Kidney (tissue), 14 donors: ENCODE measurements around the gene RALGDS. TPM values are rescaled to one million over a fixed set of nuclear protein-coding genes. Genes with fewer than 3 reads are reported as not detected.
A peak's percentile ranks its signal among the peaks of the same experiment; 100 is the strongest.
"Not testable (repeated sequence)": the region's sequence is repeated elsewhere in the genome, so short reads cannot be mapped to it uniquely, and the experiment has no call there.

Source experiments
- DNase-seq, 5 donors: peaks; one replicate each; pipeline ENCODE4 v3.0.0-alpha.2; 2013 to 2020
- FAIRE-seq: peaks from 2 replicates; lab custom pipeline; 2012; peaks lifted over from hg19 to GRCh38; lab: Jason Lieb, UNC
- H3K27ac ChIP-seq, 2 donors: one replicate each; pipeline ENCODE4 v1.7.0; 2013; ENCODE audit warnings: low read depth in 2 of 2, low read length in 2 of 2, inconsistent platforms in 1 of 2
- H3K27me3 ChIP-seq: one replicate; pipeline ENCODE4 v1.7.1; 2013; ENCODE audit warnings: low read length, inconsistent platforms; ENCODE audit not compliant: control insufficient read depth, insufficient read depth
- H3K36me3 ChIP-seq, 3 donors: one replicate each; pipeline versions ENCODE4 v1.7.0 to v1.7.1; 2013; ENCODE audit warnings: low read length in 3 of 3, control low read depth in 1 of 3, inconsistent platforms in 1 of 3; ENCODE audit not compliant: insufficient read depth in 3 of 3, control insufficient read depth in 2 of 3
- H3K4me1 ChIP-seq, 3 donors: one replicate each; pipeline versions ENCODE4 v1.7.0 to v1.7.1; 2013; ENCODE audit warnings: low read length in 3 of 3, inconsistent platforms in 1 of 3, low read depth in 1 of 3; ENCODE audit not compliant: control insufficient read depth in 2 of 3, insufficient read depth in 2 of 3
- H3K4me3 ChIP-seq, 3 donors: one replicate each; pipeline versions ENCODE4 v1.7.0 to v1.8.1; 2013; ENCODE audit warnings: low read length in 3 of 3, control low read depth in 1 of 3, inconsistent platforms in 1 of 3
- H3K9ac ChIP-seq, 3 donors: one replicate each; pipeline versions ENCODE4 v1.7.0 to v1.7.1; 2013; ENCODE audit warnings: low read length in 3 of 3, control low read depth in 1 of 3, inconsistent platforms in 1 of 3
- H3K9me3 ChIP-seq, 3 donors: one replicate each; pipeline versions ENCODE4 v1.7.0 to v1.7.1; 2013; ENCODE audit warnings: low read length in 3 of 3, control low read depth in 1 of 3, inconsistent platforms in 1 of 3; ENCODE audit not compliant: control insufficient read depth in 2 of 3, insufficient read depth in 1 of 3
- CTCF ChIP-seq: IDR thresholded peaks from 3 replicates; pipeline ENCODE4 v1.5.1; 2012; ENCODE audit warnings: mild to moderate bottlenecking, moderate library complexity, borderline replicate concordance; ENCODE audit not compliant: insufficient read depth; ENCODE audit errors: extremely low read depth
- intact Hi-C: fragments of 100-400 bp; cut with DNase I; formaldehyde crosslinking; loops from one replicate; pipeline ENCODE4 v1.11.1; 2022
- polyA plus RNA-seq: library from polyadenylated mRNA; stranded (reverse); fragments of 350-450 nt; fragmentation: Illumina TruSeq; extraction: RNeasy Lipid Tissue Mini Kit (QIAGEN cat#74804); gene quantifications from one replicate; pipeline ENCODE4 v1.2.3, GENCODE V29; 2014; ENCODE audit warnings: low read depth, low replicate concordance; ENCODE audit not compliant: insufficient read depth
- total RNA-seq: library from RNA; stranded (reverse); fragmentation: NEBNext Ultra II Directional; extraction: Animal tissue kit (Norgen Biotek cat#: 25700); gene quantifications from one replicate; pipeline ENCODE4 v1.2.1, GENCODE V29; 2021
- donor health status: control.
- donor health status: control.
- donor health status: control.
- donor health status: control.
- donor health status: control.
- donor health status: DM: yes; HTN: yes; CAD: no.
- donor health status: Normal renal cell carcinoma (clear cell type).

RALGDS gene
- total and polyA plus RNA-seq, 2 donors from 2014 or later: 13.0 to 43.3 TPM

- TF ChIP-seq CTCF: no peak
- Histone ChIP-seq H3K4me1 (no peaks in the 10 kb centered on the region), H3K4me3 (no peak overlapping the region), H3K27me3 (no peaks in the 10 kb centered on the region), H3K27ac (no peak overlapping the region), H3K36me3 (no peaks in the 10 kb centered on the region), H3K9me3 (no peaks in the 10 kb centered on the region), H3K9ac (no peak overlapping the region)
- peak in 1 of 5 donors; percentile 64 for DNase-seq
- intact Hi-C loops: no loop called here
- FAIRE-seq: no peak
Measured at GRCh38 chr9:133064241-133065069, 56.6 kb downstream of the RALGDS start.

- DNase-seq: peak in 1 of 5 donors; percentile 48
- intact Hi-C loops: no loop called here
- H3K27ac ChIP-seq: no peak overlapping the region
- no peak for FAIRE-seq
- H3K9me3 ChIP-seq: no peaks in the 10 kb centered on the region
- TF ChIP-seq CTCF: no peak
- H3K27me3 ChIP-seq: no peaks in the 10 kb centered on the region
- H3K9ac ChIP-seq: no peak overlapping the region
- H3K4me1 ChIP-seq: no peaks in the 10 kb centered on the region
- H3K4me3 ChIP-seq: no peak overlapping the region
- H3K36me3 ChIP-seq: no peaks in the 10 kb centered on the region
Measured at GRCh38 chr9:133063500-133064231, 57.4 kb downstream of the RALGDS start.

- H3K9me3 ChIP-seq: no peaks in the 10 kb centered on the region
- DNase-seq (peak in 1 of 5 donors; percentile 49), FAIRE-seq (no peak)
- no peak overlapping the region for H3K27ac ChIP-seq
- no peaks in the 10 kb centered on the region for H3K4me1 ChIP-seq
- TF ChIP-seq CTCF: no peak
- intact Hi-C loops: no loop called here
- no peaks in the 10 kb centered on the region for H3K27me3 ChIP-seq
- no peak overlapping the region for H3K9ac ChIP-seq
- no peaks in the 10 kb centered on the region for H3K36me3 ChIP-seq
- H3K4me3 ChIP-seq: no peak overlapping the region
Measured at GRCh38 chr9:133063159-133063499, 57.9 kb downstream of the RALGDS start.

GRCh38 chr9:133062569-133062968, 58.5 kb downstream of the RALGDS start:
- H3K27ac ChIP-seq, intact Hi-C loops, H3K9me3 ChIP-seq, H3K9ac ChIP-seq, H3K27me3 ChIP-seq, H3K36me3 ChIP-seq, FAIRE-seq, H3K4me1 ChIP-seq, H3K4me3 ChIP-seq: not testable (repeated sequence)
- DNase-seq: peak in 1 of 5 donors; percentile 32

- H3K9ac ChIP-seq, FAIRE-seq, H3K36me3 ChIP-seq, H3K9me3 ChIP-seq, H3K27me3 ChIP-seq, H3K27ac ChIP-seq, intact Hi-C loops, H3K4me3 ChIP-seq, H3K4me1 ChIP-seq: not testable (repeated sequence)
- DNase-seq: peak in 2 of 5 donors; percentile 19 to 25
Measured at GRCh38 chr9:133061764-133062145, 59.3 kb downstream of the RALGDS start, which contains the start of gene CEL. Gene CEL (plus strand): TSS chr9:133061981. CDS start chr9:133062003, 22 bp downstream.
